Kidney (tissue), 14 donors: Measurements from ENCODE around the gene CELF5. TPM values are rescaled to one million over a fixed set of nuclear protein-coding genes. Genes with fewer than 3 reads are reported as not detected.
A peak's percentile ranks its signal among the peaks of the same experiment; 100 is the strongest.
"Not testable (repeated sequence)": the region's sequence is repeated elsewhere in the genome, so short reads cannot be mapped to it uniquely, and the experiment has no call there.

Experiments used
- DNase-seq, 5 donors: peaks; one replicate each; pipeline ENCODE4 v3.0.0-alpha.2; 2013 to 2020
- FAIRE-seq: peaks from 2 replicates; lab custom pipeline; 2012; peaks lifted over from hg19 to GRCh38; lab: Jason Lieb, UNC
- H3K27ac ChIP-seq, 2 donors: one replicate each; pipeline ENCODE4 v1.7.0; 2013; ENCODE audit warnings: low read depth in 2 of 2, low read length in 2 of 2, inconsistent platforms in 1 of 2
- H3K27me3 ChIP-seq: one replicate; pipeline ENCODE4 v1.7.1; 2013; ENCODE audit warnings: low read length, inconsistent platforms; ENCODE audit not compliant: control insufficient read depth, insufficient read depth
- H3K36me3 ChIP-seq, 3 donors: one replicate each; pipeline versions ENCODE4 v1.7.0 to v1.7.1; 2013; ENCODE audit warnings: low read length in 3 of 3, control low read depth in 1 of 3, inconsistent platforms in 1 of 3; ENCODE audit not compliant: insufficient read depth in 3 of 3, control insufficient read depth in 2 of 3
- H3K4me1 ChIP-seq, 3 donors: one replicate each; pipeline versions ENCODE4 v1.7.0 to v1.7.1; 2013; ENCODE audit warnings: low read length in 3 of 3, inconsistent platforms in 1 of 3, low read depth in 1 of 3; ENCODE audit not compliant: control insufficient read depth in 2 of 3, insufficient read depth in 2 of 3
- H3K4me3 ChIP-seq, 3 donors: one replicate each; pipeline versions ENCODE4 v1.7.0 to v1.8.1; 2013; ENCODE audit warnings: low read length in 3 of 3, control low read depth in 1 of 3, inconsistent platforms in 1 of 3
- H3K9ac ChIP-seq, 3 donors: one replicate each; pipeline versions ENCODE4 v1.7.0 to v1.7.1; 2013; ENCODE audit warnings: low read length in 3 of 3, control low read depth in 1 of 3, inconsistent platforms in 1 of 3
- H3K9me3 ChIP-seq, 3 donors: one replicate each; pipeline versions ENCODE4 v1.7.0 to v1.7.1; 2013; ENCODE audit warnings: low read length in 3 of 3, control low read depth in 1 of 3, inconsistent platforms in 1 of 3; ENCODE audit not compliant: control insufficient read depth in 2 of 3, insufficient read depth in 1 of 3
- intact Hi-C: fragments of 100-400 bp; cut with DNase I; formaldehyde crosslinking; loops from one replicate; pipeline ENCODE4 v1.11.1; 2022
- polyA plus RNA-seq: library from polyadenylated mRNA; stranded (reverse); fragments of 350-450 nt; fragmentation: Illumina TruSeq; extraction: RNeasy Lipid Tissue Mini Kit (QIAGEN cat#74804); gene quantifications from one replicate; pipeline ENCODE4 v1.2.3, GENCODE V29; 2014; ENCODE audit warnings: low read depth, low replicate concordance; ENCODE audit not compliant: insufficient read depth
- total RNA-seq: library from RNA; stranded (reverse); fragmentation: NEBNext Ultra II Directional; extraction: Animal tissue kit (Norgen Biotek cat#: 25700); gene quantifications from one replicate; pipeline ENCODE4 v1.2.1, GENCODE V29; 2021
- TF ChIP-seq, protein P1 (sequence below): IDR thresholded peaks from 3 replicates; pipeline ENCODE4 v1.5.1; 2012; ENCODE audit warnings: mild to moderate bottlenecking, moderate library complexity, borderline replicate concordance; ENCODE audit not compliant: insufficient read depth; ENCODE audit errors: extremely low read depth
- donor health status: control.
- donor health status: control.
- donor health status: control.
- donor health status: control.
- donor health status: control.
- donor health status: DM: yes; HTN: yes; CAD: no.
- donor health status: Normal renal cell carcinoma (clear cell type).

The CELF5 gene
- total and polyA plus RNA-seq, 2 donors from 2014 or later = 0.15 to 0.38 TPM

DNA sequence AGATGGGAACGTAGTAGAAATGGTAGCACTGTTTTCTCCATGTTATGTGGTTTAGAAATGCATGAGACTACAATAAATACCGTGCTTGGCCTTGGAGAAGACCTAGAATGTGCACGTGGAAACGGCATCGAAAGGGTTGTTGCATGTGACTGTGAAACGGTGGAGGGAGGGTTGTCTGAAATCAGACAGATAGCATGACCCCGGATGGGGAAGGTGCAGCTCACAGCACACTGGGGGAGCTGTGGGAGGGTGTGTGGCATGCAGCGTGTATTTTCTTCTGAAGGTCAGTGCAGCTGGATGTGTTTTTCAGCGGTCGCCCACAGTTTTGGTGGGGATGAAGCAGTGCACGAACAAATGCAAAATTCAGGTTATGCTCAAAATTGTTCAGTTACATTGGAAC, 63.4 kb downstream of the CELF5 start:
- DNase-seq = no peak
- Histone ChIP-seq H3K36me3 (no peaks in the 10 kb centered on the region), H3K4me3 (no peak overlapping the region), H3K9ac (no peak overlapping the region), H3K27me3 (no peaks in the 10 kb centered on the region), H3K27ac (no peak overlapping the region), H3K9me3 (no peaks in the 10 kb centered on the region), H3K4me1 (peaks cover 0 to 3% (median 0%) of the 10 kb centered on the region in 3 donors)
- intact Hi-C loops = no loop called here
- no peak for FAIRE-seq
- TF ChIP-seq, protein P1, sequence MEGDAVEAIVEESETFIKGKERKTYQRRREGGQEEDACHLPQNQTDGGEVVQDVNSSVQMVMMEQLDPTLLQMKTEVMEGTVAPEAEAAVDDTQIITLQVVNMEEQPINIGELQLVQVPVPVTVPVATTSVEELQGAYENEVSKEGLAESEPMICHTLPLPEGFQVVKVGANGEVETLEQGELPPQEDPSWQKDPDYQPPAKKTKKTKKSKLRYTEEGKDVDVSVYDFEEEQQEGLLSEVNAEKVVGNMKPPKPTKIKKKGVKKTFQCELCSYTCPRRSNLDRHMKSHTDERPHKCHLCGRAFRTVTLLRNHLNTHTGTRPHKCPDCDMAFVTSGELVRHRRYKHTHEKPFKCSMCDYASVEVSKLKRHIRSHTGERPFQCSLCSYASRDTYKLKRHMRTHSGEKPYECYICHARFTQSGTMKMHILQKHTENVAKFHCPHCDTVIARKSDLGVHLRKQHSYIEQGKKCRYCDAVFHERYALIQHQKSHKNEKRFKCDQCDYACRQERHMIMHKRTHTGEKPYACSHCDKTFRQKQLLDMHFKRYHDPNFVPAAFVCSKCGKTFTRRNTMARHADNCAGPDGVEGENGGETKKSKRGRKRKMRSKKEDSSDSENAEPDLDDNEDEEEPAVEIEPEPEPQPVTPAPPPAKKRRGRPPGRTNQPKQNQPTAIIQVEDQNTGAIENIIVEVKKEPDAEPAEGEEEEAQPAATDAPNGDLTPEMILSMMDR = no peak

DNA sequence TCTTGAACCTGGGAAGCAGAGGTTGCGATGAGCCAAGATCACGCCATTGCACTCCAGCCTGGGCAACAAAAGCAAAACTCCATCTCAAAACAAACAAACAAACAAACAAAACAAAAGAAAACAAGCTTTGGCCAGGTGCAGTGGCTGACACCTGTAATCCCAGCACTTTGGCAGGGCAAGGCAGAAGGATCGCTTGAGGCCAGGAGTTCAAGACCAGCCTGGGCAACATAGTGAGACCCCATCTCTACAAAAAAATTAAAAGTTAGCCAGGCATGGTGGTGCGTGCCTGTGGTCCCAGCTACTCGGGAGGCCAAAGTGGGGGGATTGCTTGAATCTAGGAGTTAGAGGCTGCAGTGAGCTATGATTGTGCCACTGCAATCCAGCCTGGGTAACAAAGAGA, 64.0 kb downstream of the CELF5 start:
- intact Hi-C loops, H3K9ac ChIP-seq, FAIRE-seq, DNase-seq, H3K9me3 ChIP-seq, H3K27ac ChIP-seq, H3K4me1 ChIP-seq, H3K36me3 ChIP-seq, H3K27me3 ChIP-seq, H3K4me3 ChIP-seq: not testable (repeated sequence)

DNA sequence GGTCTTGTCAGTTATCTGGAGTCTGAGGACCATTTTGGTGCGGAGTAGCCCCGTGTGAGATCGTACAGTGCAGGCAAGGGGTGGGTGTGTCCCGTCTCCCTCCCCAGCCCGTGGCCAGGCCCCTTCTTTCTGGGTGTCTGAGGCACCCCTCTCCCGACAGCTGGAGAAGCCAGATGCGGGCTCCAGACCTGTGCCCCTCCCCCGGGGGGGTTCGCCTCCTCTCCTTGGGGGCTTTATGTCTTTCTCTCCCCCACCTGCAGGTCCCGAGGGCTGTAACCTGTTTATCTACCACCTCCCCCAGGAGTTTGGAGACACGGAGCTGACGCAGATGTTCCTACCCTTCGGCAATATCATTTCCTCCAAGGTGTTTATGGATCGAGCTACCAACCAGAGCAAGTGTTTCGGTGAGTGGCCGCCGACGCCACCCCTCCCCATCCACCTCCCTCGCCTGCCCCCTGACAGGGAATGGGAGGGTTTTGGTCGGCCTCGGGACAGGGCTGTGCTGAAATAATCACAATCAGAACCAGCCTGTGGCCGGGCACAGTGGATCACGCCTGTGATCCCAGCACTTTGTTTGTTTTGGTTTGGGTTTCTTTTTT, 65.6 kb downstream of the CELF5 start:
- intact Hi-C loops = no loop called here
- no peak for FAIRE-seq
- Histone ChIP-seq H3K4me1 (no peaks in the 10 kb centered on the region), H3K9me3 (no peaks in the 10 kb centered on the region), H3K4me3 (no peak overlapping the region), H3K9ac (no peak overlapping the region), H3K36me3 (no peaks in the 10 kb centered on the region), H3K27ac (no peak overlapping the region), H3K27me3 (no peaks in the 10 kb centered on the region)
- peak in 1 of 5 donors; percentile 30 for DNase-seq
- TF ChIP-seq, protein P1 = no peak

- H3K4me1 ChIP-seq, H3K9me3 ChIP-seq, H3K27me3 ChIP-seq, H3K4me3 ChIP-seq, H3K36me3 ChIP-seq, H3K27ac ChIP-seq, intact Hi-C loops, H3K9ac ChIP-seq, DNase-seq, FAIRE-seq: not testable (repeated sequence)
Observed at GRCh38 chr19:3290858-3291257, 66.4 kb downstream of the CELF5 start.
